ENCODE data around the gene SNX17.
"Not testable (repeated sequence)": the region's sequence is repeated elsewhere in the genome, so short reads cannot be mapped to it uniquely, and the experiment has no call there.

DNA sequence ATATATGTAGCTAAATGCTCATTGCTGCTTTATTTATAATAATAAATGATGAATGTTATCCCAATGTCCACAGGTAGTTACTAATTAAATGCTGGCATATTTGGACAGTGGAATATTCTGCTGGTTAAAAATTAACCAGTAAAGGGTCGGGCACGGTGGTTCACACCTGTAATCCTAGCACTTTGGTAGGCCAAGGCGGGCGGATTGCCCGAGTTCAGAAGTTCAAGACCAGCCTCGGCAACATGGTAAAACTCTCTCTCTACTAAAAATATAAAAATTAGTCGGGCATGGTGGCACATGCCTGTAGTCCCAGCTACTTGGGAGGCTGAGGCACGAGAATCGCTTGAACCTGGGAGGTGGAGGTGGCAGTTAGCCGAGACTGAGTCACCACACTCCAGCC lies 54.6 kb downstream of the SNX17 start:
- TF ChIP-seq POLR2A (IDR thresholded peaks at IDR 0.05): not testable (repeated sequence)
- TF ChIP-seq, protein P1, sequence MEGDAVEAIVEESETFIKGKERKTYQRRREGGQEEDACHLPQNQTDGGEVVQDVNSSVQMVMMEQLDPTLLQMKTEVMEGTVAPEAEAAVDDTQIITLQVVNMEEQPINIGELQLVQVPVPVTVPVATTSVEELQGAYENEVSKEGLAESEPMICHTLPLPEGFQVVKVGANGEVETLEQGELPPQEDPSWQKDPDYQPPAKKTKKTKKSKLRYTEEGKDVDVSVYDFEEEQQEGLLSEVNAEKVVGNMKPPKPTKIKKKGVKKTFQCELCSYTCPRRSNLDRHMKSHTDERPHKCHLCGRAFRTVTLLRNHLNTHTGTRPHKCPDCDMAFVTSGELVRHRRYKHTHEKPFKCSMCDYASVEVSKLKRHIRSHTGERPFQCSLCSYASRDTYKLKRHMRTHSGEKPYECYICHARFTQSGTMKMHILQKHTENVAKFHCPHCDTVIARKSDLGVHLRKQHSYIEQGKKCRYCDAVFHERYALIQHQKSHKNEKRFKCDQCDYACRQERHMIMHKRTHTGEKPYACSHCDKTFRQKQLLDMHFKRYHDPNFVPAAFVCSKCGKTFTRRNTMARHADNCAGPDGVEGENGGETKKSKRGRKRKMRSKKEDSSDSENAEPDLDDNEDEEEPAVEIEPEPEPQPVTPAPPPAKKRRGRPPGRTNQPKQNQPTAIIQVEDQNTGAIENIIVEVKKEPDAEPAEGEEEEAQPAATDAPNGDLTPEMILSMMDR (IDR thresholded peaks at IDR 0.05 in 4 of 5, conservative IDR thresholded peaks at IDR 0.05 in 1 of 5): not testable (repeated sequence)

All from gastrocnemius medialis (tissue), 4 donors.